ENCODE data around the gene DUOX2.

DNA sequence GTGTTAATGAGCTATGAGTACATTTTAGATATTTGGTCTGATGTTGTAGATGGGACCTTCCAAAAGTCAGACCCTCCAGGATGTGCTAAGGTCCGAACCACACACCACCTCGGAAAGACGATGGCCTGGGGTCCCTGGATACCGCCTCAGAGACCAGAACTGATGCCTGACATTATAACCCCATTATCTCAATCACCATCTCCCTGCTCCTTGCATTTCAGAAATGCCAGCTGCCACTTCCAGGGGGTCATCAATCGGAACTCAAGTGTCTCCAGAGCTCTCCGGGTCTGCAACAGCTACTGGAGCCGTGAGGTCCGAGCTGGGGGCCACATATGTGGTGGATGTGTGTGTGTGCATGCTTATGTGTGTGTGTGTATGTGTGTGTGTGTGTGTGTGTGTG is 23.7 kb upstream of the DUOX2 start:
- TF ChIP-seq, protein P1, sequence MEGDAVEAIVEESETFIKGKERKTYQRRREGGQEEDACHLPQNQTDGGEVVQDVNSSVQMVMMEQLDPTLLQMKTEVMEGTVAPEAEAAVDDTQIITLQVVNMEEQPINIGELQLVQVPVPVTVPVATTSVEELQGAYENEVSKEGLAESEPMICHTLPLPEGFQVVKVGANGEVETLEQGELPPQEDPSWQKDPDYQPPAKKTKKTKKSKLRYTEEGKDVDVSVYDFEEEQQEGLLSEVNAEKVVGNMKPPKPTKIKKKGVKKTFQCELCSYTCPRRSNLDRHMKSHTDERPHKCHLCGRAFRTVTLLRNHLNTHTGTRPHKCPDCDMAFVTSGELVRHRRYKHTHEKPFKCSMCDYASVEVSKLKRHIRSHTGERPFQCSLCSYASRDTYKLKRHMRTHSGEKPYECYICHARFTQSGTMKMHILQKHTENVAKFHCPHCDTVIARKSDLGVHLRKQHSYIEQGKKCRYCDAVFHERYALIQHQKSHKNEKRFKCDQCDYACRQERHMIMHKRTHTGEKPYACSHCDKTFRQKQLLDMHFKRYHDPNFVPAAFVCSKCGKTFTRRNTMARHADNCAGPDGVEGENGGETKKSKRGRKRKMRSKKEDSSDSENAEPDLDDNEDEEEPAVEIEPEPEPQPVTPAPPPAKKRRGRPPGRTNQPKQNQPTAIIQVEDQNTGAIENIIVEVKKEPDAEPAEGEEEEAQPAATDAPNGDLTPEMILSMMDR (conservative IDR thresholded peaks at IDR 0.05; ENCODE audit: low read depth in 2 of 2): no peak
- TF ChIP-seq CREB1 (CRISPR knock-in tag; IDR thresholded peaks at IDR 0.05; ENCODE audit: low read depth): no peak
- TF ChIP-seq EZH2phosphoT487 (IDR thresholded peaks at IDR 0.05; ENCODE audit: unreplicated experiment): no peak
- TF ChIP-seq, protein P2, sequence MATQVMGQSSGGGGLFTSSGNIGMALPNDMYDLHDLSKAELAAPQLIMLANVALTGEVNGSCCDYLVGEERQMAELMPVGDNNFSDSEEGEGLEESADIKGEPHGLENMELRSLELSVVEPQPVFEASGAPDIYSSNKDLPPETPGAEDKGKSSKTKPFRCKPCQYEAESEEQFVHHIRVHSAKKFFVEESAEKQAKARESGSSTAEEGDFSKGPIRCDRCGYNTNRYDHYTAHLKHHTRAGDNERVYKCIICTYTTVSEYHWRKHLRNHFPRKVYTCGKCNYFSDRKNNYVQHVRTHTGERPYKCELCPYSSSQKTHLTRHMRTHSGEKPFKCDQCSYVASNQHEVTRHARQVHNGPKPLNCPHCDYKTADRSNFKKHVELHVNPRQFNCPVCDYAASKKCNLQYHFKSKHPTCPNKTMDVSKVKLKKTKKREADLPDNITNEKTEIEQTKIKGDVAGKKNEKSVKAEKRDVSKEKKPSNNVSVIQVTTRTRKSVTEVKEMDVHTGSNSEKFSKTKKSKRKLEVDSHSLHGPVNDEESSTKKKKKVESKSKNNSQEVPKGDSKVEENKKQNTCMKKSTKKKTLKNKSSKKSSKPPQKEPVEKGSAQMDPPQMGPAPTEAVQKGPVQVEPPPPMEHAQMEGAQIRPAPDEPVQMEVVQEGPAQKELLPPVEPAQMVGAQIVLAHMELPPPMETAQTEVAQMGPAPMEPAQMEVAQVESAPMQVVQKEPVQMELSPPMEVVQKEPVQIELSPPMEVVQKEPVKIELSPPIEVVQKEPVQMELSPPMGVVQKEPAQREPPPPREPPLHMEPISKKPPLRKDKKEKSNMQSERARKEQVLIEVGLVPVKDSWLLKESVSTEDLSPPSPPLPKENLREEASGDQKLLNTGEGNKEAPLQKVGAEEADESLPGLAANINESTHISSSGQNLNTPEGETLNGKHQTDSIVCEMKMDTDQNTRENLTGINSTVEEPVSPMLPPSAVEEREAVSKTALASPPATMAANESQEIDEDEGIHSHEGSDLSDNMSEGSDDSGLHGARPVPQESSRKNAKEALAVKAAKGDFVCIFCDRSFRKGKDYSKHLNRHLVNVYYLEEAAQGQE (IDR thresholded peaks at IDR 0.05; ENCODE audit: unreplicated experiment): no peak
- TF ChIP-seq EZH2 (IDR thresholded peaks at IDR 0.05; ENCODE audit: low read depth, unreplicated experiment): no peak
- TF ChIP-seq POLR2AphosphoS5 (IDR thresholded peaks at IDR 0.05; ENCODE audit: low read depth): no peak
